AG04450 (cell line): Measurements from ENCODE around the gene SLX9. TPM values are rescaled to one million over a fixed set of nuclear protein-coding genes. Genes with fewer than 3 reads are reported as not detected.

Experiments used
- CTCF ChIA-PET: fragments of 300-600, 350-600 bp; formaldehyde crosslinking; extraction: SDS; loops from one replicate; lab custom pipeline; 2022; ENCODE audit warnings: antibody characterized with exemption, inconsistent platforms; lab: Charles Lee
- POLR2A ChIA-PET: fragments of 350-600 bp; formaldehyde crosslinking; extraction: SDS; loops from one replicate; lab custom pipeline; 2021; ENCODE audit warnings: antibody characterized with exemption, inconsistent platforms; lab: Yijun Ruan, JAX
- DNase-seq: peaks from one replicate; pipeline ENCODE4 v3.0.0-alpha.2; 2011; ENCODE audit warnings: low read depth, low spot score
- H3K27ac ChIP-seq: one replicate; pipeline ENCODE4 v1.5.1; 2012; ENCODE audit warnings: low read depth, low read length, control low read depth
- H3K27me3 ChIP-seq: one replicate; pipeline ENCODE4 v1.6.0; 2012; ENCODE audit warnings: low read length; ENCODE audit not compliant: control insufficient read depth, insufficient read depth
- H3K4me3 ChIP-seq: 2 replicates; pipeline ENCODE4 v1.5.1; 2011; ENCODE audit warnings: mild to moderate bottlenecking, low read depth, low read length, control low read depth
- H3K9me3 ChIP-seq: 2 replicates; pipeline ENCODE4 v1.5.1; 2012; ENCODE audit warnings: low read length; ENCODE audit not compliant: control insufficient read depth, insufficient read depth
- polyA plus RNA-seq: library from polyadenylated mRNA; depleted of rRNA; stranded (reverse); fragments of >200 nt; gene quantifications from 2 replicates; pipeline ENCODE4 v1.2.3, GENCODE V29; 2011
- TF ChIP-seq, protein P1 (sequence below): IDR thresholded peaks from 2 replicates; pipeline ENCODE4 v1.5.1; 2011; ENCODE audit warnings: low read depth, low read length, control low read depth, inconsistent platforms

SLX9 gene
- polyA plus RNA-seq, 1 experiment, result 11.4 TPM

GRCh38 chr21:44894687-44895302 is 45.0 kb upstream of the SLX9 start:
- Histone ChIP-seq H3K9me3 (peaks cover 7% of the 10 kb centered on the region; the same call in 1 of the 2 replicates), H3K27me3 (peaks cover 56% of the 10 kb centered on the region), H3K4me3 (no peak overlapping the region), H3K27ac (no peak overlapping the region)
- DNase-seq, result no peak
- ChIA-PET POLR2A (interaction anchor here (0.6 kb wide), 1 partner anchor 68 kb away, joined by 5 read pairs; no protein-coding TSS in a partner anchor), CTCF (interaction anchor here (2.8 kb wide), 1 partner anchor 242 kb away, joined by 8 read pairs; no protein-coding TSS in a partner anchor)
- TF ChIP-seq, protein P1, sequence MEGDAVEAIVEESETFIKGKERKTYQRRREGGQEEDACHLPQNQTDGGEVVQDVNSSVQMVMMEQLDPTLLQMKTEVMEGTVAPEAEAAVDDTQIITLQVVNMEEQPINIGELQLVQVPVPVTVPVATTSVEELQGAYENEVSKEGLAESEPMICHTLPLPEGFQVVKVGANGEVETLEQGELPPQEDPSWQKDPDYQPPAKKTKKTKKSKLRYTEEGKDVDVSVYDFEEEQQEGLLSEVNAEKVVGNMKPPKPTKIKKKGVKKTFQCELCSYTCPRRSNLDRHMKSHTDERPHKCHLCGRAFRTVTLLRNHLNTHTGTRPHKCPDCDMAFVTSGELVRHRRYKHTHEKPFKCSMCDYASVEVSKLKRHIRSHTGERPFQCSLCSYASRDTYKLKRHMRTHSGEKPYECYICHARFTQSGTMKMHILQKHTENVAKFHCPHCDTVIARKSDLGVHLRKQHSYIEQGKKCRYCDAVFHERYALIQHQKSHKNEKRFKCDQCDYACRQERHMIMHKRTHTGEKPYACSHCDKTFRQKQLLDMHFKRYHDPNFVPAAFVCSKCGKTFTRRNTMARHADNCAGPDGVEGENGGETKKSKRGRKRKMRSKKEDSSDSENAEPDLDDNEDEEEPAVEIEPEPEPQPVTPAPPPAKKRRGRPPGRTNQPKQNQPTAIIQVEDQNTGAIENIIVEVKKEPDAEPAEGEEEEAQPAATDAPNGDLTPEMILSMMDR, result no peak

GRCh38 chr21:44895859-44896258 is 44.0 kb upstream of the SLX9 start:
- peaks cover 7% of the 10 kb centered on the region; the same call in 1 of the 2 replicates for H3K9me3 ChIP-seq
- ChIA-PET POLR2A (no interaction called here), CTCF (interaction anchor here (0.5 to 2.8 kb wide), 3 partner anchors 35 to 241 kb away, joined by 3 to 8 read pairs (median 6); no protein-coding TSS in a partner anchor)
- no peak for DNase-seq
- H3K4me3 ChIP-seq, result no peak overlapping the region
- TF ChIP-seq, protein P1, result no peak
- peaks cover 56% of the 10 kb centered on the region for H3K27me3 ChIP-seq
- H3K27ac ChIP-seq, result no peak overlapping the region

GRCh38 chr21:44896561-44897286 is 43.1 kb upstream of the SLX9 start:
- CTCF ChIA-PET, result no interaction called here
- POLR2A ChIA-PET, result interaction anchor here (1.1 kb wide), 1 partner anchor 23 kb away, joined by 3 read pairs; the partner anchor contains the start of gene PTTG1IP
- DNase-seq, result no peak
- TF ChIP-seq, protein P1, result no peak
- Histone ChIP-seq H3K27ac (no peak overlapping the region), H3K27me3 (peaks cover 52% of the 10 kb centered on the region), H3K9me3 (peaks cover 7% of the 10 kb centered on the region; the same call in 1 of the 2 replicates), H3K4me3 (no peak overlapping the region)

- peaks cover 47% of the 10 kb centered on the region for H3K27me3 ChIP-seq
- ChIA-PET CTCF (no interaction called here), POLR2A (interaction anchor here (1.1 kb wide), 1 partner anchor 24 kb away, joined by 3 read pairs; the partner anchor contains the start of gene PTTG1IP)
Observed at GRCh38 chr21:44897326-44898010, 42.4 kb upstream of the SLX9 start.

More at GRCh38 chr21:44897326-44898010, 42.4 kb upstream of the SLX9 start:
- Histone ChIP-seq H3K27ac (no peak overlapping the region), H3K4me3 (no peak overlapping the region), H3K9me3 (peaks cover 7% of the 10 kb centered on the region; the same call in 1 of the 2 replicates)
- TF ChIP-seq, protein P1, result no peak
- DNase-seq, result no peak
